ENCODE data around the gene CDK14.

CDK14 gene

DNA sequence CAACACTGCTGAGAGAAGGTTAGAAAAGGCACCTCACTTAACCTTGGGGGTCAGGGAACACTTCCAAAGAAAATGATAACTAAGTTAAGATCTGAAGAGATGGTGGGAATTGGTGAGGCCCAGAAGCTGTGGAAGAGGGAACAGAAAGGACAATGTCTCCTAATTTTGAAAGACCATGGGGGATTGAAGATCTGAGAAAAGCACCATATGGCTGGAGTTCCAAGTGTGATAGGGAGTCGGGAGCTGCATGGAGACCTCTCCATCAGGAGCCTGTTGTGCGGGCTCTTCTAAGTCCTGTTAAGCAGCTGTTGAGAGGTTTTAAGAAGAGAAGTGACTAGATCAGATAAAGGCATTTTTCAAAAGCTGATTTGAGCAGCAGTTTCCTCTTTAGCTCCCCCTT is 254.3 kb downstream of the CDK14 start:
- no peak for DNase-seq
- no peaks in the 10 kb centered on the region for H3K79me2 ChIP-seq (ENCODE audit: insufficient read depth, low read length)

DNA sequence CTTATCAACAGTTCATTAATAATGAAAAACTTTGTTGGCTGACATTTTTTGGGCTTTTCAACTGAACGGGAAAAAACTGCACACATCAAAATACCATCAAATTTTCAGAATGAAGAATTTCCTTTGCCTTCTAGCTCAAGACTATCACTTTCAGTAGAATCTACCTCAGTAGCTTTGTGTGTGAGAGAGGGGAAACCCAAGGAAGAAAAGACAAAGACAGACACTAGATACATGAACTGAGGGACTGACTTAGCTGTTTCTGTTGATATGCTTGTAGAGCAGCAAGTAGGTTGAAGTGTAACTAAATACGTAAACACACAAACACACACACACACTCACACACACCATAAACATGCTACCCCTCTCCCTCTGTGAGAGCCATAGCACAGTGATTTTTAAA is 257.1 kb downstream of the CDK14 start:
- H3K9ac ChIP-seq (ENCODE audit: low read depth, low read length), result no peak overlapping the region
- no peaks in the 10 kb centered on the region for H3K4me1 ChIP-seq (ENCODE audit: insufficient read depth, low read length)
- H4K20me1 ChIP-seq (ENCODE audit: insufficient read depth, low read length), result no peaks in the 10 kb centered on the region
- H3K4me3 ChIP-seq (ENCODE audit: low read depth in 1 of 2, low read length in 2 of 2), result no peak overlapping the region
- H3K4me2 ChIP-seq (ENCODE audit: insufficient read depth, low read length), result no peak overlapping the region
- H3K9me3 ChIP-seq (ENCODE audit: insufficient read depth, low read length, severe bottlenecking), result no peaks in the 10 kb centered on the region
- H3K27me3 ChIP-seq (ENCODE audit: insufficient read depth, low read length, poor library complexity), result no peaks in the 10 kb centered on the region
- no peaks in the 10 kb centered on the region for H3K36me3 ChIP-seq (ENCODE audit: insufficient read depth, low read length)
- H3K27ac ChIP-seq (ENCODE audit: low read length), result no peak overlapping the region
- no peak overlapping the region for H2AFZ ChIP-seq (ENCODE audit: low read depth, low read length)
- TF ChIP-seq EZH2 (IDR thresholded peaks at IDR 0.05; ENCODE audit: borderline replicate concordance, low read depth, low read length, severe bottlenecking), result no peak
- TF ChIP-seq, protein P1, sequence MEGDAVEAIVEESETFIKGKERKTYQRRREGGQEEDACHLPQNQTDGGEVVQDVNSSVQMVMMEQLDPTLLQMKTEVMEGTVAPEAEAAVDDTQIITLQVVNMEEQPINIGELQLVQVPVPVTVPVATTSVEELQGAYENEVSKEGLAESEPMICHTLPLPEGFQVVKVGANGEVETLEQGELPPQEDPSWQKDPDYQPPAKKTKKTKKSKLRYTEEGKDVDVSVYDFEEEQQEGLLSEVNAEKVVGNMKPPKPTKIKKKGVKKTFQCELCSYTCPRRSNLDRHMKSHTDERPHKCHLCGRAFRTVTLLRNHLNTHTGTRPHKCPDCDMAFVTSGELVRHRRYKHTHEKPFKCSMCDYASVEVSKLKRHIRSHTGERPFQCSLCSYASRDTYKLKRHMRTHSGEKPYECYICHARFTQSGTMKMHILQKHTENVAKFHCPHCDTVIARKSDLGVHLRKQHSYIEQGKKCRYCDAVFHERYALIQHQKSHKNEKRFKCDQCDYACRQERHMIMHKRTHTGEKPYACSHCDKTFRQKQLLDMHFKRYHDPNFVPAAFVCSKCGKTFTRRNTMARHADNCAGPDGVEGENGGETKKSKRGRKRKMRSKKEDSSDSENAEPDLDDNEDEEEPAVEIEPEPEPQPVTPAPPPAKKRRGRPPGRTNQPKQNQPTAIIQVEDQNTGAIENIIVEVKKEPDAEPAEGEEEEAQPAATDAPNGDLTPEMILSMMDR (IDR thresholded peaks at IDR 0.05; ENCODE audit: borderline replicate concordance, extremely low read depth, low read length, poor library complexity, severe bottlenecking), result no peak
- DNase-seq, result no peak
- H3K79me2 ChIP-seq (ENCODE audit: insufficient read depth, low read length), result no peaks in the 10 kb centered on the region
- no peak for ATAC-seq (ENCODE audit: insufficient read depth, low read depth)

More for the DNA sequence above, 254.3 kb downstream of the CDK14 start:
- TF ChIP-seq, protein P1 (IDR thresholded peaks at IDR 0.05; ENCODE audit: borderline replicate concordance, extremely low read depth, low read length, poor library complexity, severe bottlenecking), result no peak
- TF ChIP-seq EZH2 (IDR thresholded peaks at IDR 0.05; ENCODE audit: borderline replicate concordance, low read depth, low read length, severe bottlenecking), result no peak
- Histone ChIP-seq H4K20me1 (ENCODE audit: insufficient read depth, low read length) (no peaks in the 10 kb centered on the region), H3K27ac (ENCODE audit: low read length) (no peak overlapping the region), H3K36me3 (ENCODE audit: insufficient read depth, low read length) (no peaks in the 10 kb centered on the region), H3K4me2 (ENCODE audit: insufficient read depth, low read length) (no peak overlapping the region), H3K4me1 (ENCODE audit: insufficient read depth, low read length) (no peaks in the 10 kb centered on the region), H3K9me3 (ENCODE audit: insufficient read depth, low read length, severe bottlenecking) (no peaks in the 10 kb centered on the region), H3K9ac (ENCODE audit: low read depth, low read length) (no peak overlapping the region), H2AFZ (ENCODE audit: low read depth, low read length) (no peak overlapping the region), H3K27me3 (ENCODE audit: insufficient read depth, low read length, poor library complexity) (no peaks in the 10 kb centered on the region), H3K4me3 (ENCODE audit: low read depth in 1 of 2, low read length in 2 of 2) (no peak overlapping the region)
- ATAC-seq (ENCODE audit: insufficient read depth, low read depth), result no peak

DNA sequence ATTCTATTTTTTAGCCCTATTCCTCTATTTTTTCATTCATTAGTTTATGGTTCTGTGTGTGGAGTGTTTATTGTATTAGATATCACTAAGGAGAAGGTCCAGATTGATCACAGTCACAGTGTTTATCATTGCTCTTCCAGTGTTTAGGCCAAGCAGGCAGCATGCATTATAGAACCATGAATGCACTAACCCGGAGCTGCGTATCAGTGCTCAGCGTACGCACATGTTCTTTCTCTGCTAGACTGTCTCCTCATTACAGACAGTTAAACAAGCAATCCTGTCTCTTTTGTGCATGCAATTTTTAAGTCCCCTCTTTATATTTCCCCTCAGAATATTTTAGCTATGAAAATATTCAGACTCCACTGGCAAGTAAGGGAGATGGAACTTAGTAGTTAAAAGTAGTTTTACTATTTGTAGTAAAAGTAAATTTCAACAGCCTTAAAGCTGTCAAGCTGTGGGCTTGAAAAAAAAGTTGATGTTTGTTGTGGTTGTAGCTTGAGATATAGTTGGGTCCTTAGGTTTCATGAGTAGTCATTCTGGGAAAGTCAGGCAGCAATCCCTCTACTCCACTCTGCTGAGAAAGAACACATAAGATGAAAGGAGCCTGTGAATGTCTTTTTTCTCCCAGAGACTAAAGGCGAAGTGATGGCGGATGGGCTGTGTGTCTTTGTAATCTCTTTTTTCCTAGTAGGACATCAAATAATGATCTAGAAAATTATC is 260.4 kb downstream of the CDK14 start:
- no peak overlapping the region for H3K4me2 ChIP-seq (ENCODE audit: insufficient read depth, low read length)
- DNase-seq (no peak), ATAC-seq (ENCODE audit: insufficient read depth, low read depth) (no peak)
- H3K9me3 ChIP-seq (ENCODE audit: insufficient read depth, low read length, severe bottlenecking), result no peaks in the 10 kb centered on the region
- H3K36me3 ChIP-seq (ENCODE audit: insufficient read depth, low read length), result no peaks in the 10 kb centered on the region
- H3K4me3 ChIP-seq (ENCODE audit: low read depth in 1 of 2, low read length in 2 of 2), result no peak overlapping the region
- H3K27ac ChIP-seq (ENCODE audit: low read length), result no peak overlapping the region
- H2AFZ ChIP-seq (ENCODE audit: low read depth, low read length), result no peak overlapping the region
- no peaks in the 10 kb centered on the region for H3K4me1 ChIP-seq (ENCODE audit: insufficient read depth, low read length)
- TF ChIP-seq EZH2 (IDR thresholded peaks at IDR 0.05; ENCODE audit: borderline replicate concordance, low read depth, low read length, severe bottlenecking), result no peak
- H3K27me3 ChIP-seq (ENCODE audit: insufficient read depth, low read length, poor library complexity), result no peaks in the 10 kb centered on the region
- H3K79me2 ChIP-seq (ENCODE audit: insufficient read depth, low read length), result no peaks in the 10 kb centered on the region
- H4K20me1 ChIP-seq (ENCODE audit: insufficient read depth, low read length), result no peaks in the 10 kb centered on the region
- H3K9ac ChIP-seq (ENCODE audit: low read depth, low read length), result no peak overlapping the region

DNA sequence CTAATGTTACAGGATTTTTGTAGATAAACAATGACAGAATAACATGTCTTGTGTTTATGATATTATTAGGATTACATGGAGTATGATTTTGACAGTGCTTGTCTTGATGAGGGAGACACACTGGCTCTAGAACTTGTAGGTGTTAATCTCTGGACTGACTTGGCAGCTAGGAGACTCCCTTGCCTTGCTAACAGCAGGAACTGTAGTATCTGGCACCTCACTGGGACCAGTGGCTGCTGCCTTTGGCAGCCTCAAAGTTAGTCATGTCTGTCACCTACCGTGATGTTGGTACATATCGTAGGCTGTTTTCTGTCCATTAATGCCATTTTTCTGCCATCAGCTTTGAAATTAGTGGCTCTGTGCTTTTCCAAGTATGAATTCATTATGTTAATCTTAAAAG is 261.5 kb downstream of the CDK14 start:
- Histone ChIP-seq H4K20me1 (ENCODE audit: insufficient read depth, low read length) (no peaks in the 10 kb centered on the region), H3K36me3 (ENCODE audit: insufficient read depth, low read length) (no peaks in the 10 kb centered on the region), H3K4me1 (ENCODE audit: insufficient read depth, low read length) (no peaks in the 10 kb centered on the region)

More for the DNA sequence above, 261.5 kb downstream of the CDK14 start:
- no peaks in the 10 kb centered on the region for H3K27me3 ChIP-seq (ENCODE audit: insufficient read depth, low read length, poor library complexity)
- no peaks in the 10 kb centered on the region for H3K9me3 ChIP-seq (ENCODE audit: insufficient read depth, low read length, severe bottlenecking)
- no peak for ATAC-seq (ENCODE audit: insufficient read depth, low read depth)
- H3K27ac ChIP-seq (ENCODE audit: low read length), result no peak overlapping the region
- DNase-seq, result no peak
- no peaks in the 10 kb centered on the region for H3K79me2 ChIP-seq (ENCODE audit: insufficient read depth, low read length)
- H3K4me3 ChIP-seq (ENCODE audit: low read depth in 1 of 2, low read length in 2 of 2), result no peak overlapping the region
- no peak overlapping the region for H2AFZ ChIP-seq (ENCODE audit: low read depth, low read length)
- H3K9ac ChIP-seq (ENCODE audit: low read depth, low read length), result no peak overlapping the region
- no peak for TF ChIP-seq EZH2 (IDR thresholded peaks at IDR 0.05; ENCODE audit: borderline replicate concordance, low read depth, low read length, severe bottlenecking)
- TF ChIP-seq, protein P1 (IDR thresholded peaks at IDR 0.05; ENCODE audit: borderline replicate concordance, extremely low read depth, low read length, poor library complexity, severe bottlenecking), result no peak
- H3K4me2 ChIP-seq (ENCODE audit: insufficient read depth, low read length), result no peak overlapping the region

All from DND-41 (cell line).